GM12872 (cell line): Measurements from ENCODE around the gene AGO1.

ENCODE experiments used
- CTCF ChIP-seq: IDR thresholded peaks from 3 replicates; pipeline ENCODE4 v1.5.1; 2011; ENCODE audit warnings: low read depth, mild to moderate bottlenecking, low read length, moderate library complexity; ENCODE audit not compliant: insufficient read depth

AGO1 gene

GRCh38 chr1:35873243-35873750, 9.7 kb upstream of the AGO1 start:
- TF ChIP-seq CTCF: no peak

GRCh38 chr1:35876988-35877387, 6.0 kb upstream of the AGO1 start:
- no peak for TF ChIP-seq CTCF

GRCh38 chr1:35881850-35882273, 1.1 kb upstream of the AGO1 start:
- TF ChIP-seq CTCF: no peak

GRCh38 chr1:35882586-35882944, 444 bp upstream of the AGO1 start:
- no peak for TF ChIP-seq CTCF

- TF ChIP-seq CTCF: no peak
Observed at GRCh38 chr1:35883635-35884101, 659 bp downstream of the AGO1 start.

GRCh38 chr1:35884934-35885333, 1.9 kb downstream of the AGO1 start:
- TF ChIP-seq CTCF: no peak

- no peak for TF ChIP-seq CTCF
Observed at GRCh38 chr1:35885961-35886558, 3.1 kb downstream of the AGO1 start.
